LNCaP clone FGC (cell line): ENCODE results near the gene SULT4A1.

Experiments
- DNase-seq: peaks from one replicate; pipeline ENCODE4 v3.0.0-alpha.2; 2011; ENCODE audit warnings: low read depth
- H3K4me3 ChIP-seq: 2 replicates; pipeline ENCODE4 v1.5.1; 2011; ENCODE audit warnings: mild to moderate bottlenecking, low read depth, low read length, control low read depth
- CTCF ChIP-seq: IDR thresholded peaks from 2 replicates; pipeline ENCODE4 v1.5.1; 2012; ENCODE audit warnings: mild to moderate bottlenecking; ENCODE audit not compliant: control insufficient read depth, insufficient read depth; ENCODE audit errors: extremely low read depth

The SULT4A1 gene

GRCh38 chr22:43882122-43882767 lies 19.9 kb upstream of the SULT4A1 start:
- no peak overlapping the region for H3K4me3 ChIP-seq
- no peak for TF ChIP-seq CTCF
- no peak for DNase-seq

- DNase-seq: no peak
- no peak for TF ChIP-seq CTCF
- H3K4me3 ChIP-seq: no peak overlapping the region
Measured at GRCh38 chr22:43881091-43882061, 19.1 kb upstream of the SULT4A1 start.

- H3K4me3 ChIP-seq: no peak overlapping the region
- no peak for DNase-seq
- TF ChIP-seq CTCF: no peak
Measured at GRCh38 chr22:43880541-43880991, 18.3 kb upstream of the SULT4A1 start.

- no peak overlapping the region for H3K4me3 ChIP-seq
- no peak for DNase-seq
- no peak for TF ChIP-seq CTCF
Measured at GRCh38 chr22:43879901-43880540, 17.7 kb upstream of the SULT4A1 start.

GRCh38 chr22:43878831-43879550 lies 16.7 kb upstream of the SULT4A1 start:
- no peak for TF ChIP-seq CTCF
- H3K4me3 ChIP-seq: no peak overlapping the region
- no peak for DNase-seq

- no peak for TF ChIP-seq CTCF
- H3K4me3 ChIP-seq: no peak overlapping the region
- no peak for DNase-seq
Measured at GRCh38 chr22:43878079-43878795, 15.9 kb upstream of the SULT4A1 start.
